SU-DHL-6 (cell line): Measurements from ENCODE around the gene PFN3.

Experiments
- H2AFZ ChIP-seq: fragments of 200-600 bp; sonication (generic); 2 replicates; pipeline ENCODE4 v1.6.1; 2014; ENCODE audit warnings: low read depth, mild to moderate bottlenecking, moderate library complexity, mixed read lengths, antibody characterized with exemption, low read length; ENCODE audit not compliant: severe bottlenecking
- H3F3A ChIP-seq: fragments of 200-600 bp; shearing (Covaris generic); 2 replicates; pipeline ENCODE4 v1.6.0; 2016; ENCODE audit warnings: antibody characterized with exemption, mild to moderate bottlenecking; ENCODE audit not compliant: insufficient read depth
- H3K27ac ChIP-seq: fragments of 200-600 bp; sonication (generic); 2 replicates; pipeline ENCODE4 v1.5.1; 2016; ENCODE audit warnings: low read depth, mild to moderate bottlenecking, low read length, moderate library complexity, mixed read lengths
- H3K27me3 ChIP-seq: fragments of 200-600 bp; sonication (generic), shearing (Covaris generic); 2 replicates; pipeline ENCODE4 v1.6.0; 2014; ENCODE audit warnings: mild to moderate bottlenecking, low read length
- H3K36me3 ChIP-seq: fragments of 200-600 bp; sonication (generic); 2 replicates; pipeline ENCODE4 v1.6.1; 2014; ENCODE audit warnings: mild to moderate bottlenecking, low read length, mixed read lengths
- H3K4me2 ChIP-seq: fragments of 300-600, 200-600 bp; shearing (Covaris generic), sonication (generic); 2 replicates; pipeline ENCODE4 v1.6.0; 2014; ENCODE audit warnings: low read length, low read depth, mild to moderate bottlenecking; ENCODE audit not compliant: poor library complexity, severe bottlenecking
- H3K4me3 ChIP-seq: fragments of 200-600 bp; sonication (generic); 2 replicates; pipeline ENCODE4 v1.5.1; 2014; ENCODE audit warnings: antibody characterized with exemption, low read length, mild to moderate bottlenecking, mixed read lengths; ENCODE audit not compliant: insufficient read depth, poor library complexity, severe bottlenecking
- H3K79me2 ChIP-seq: fragments of 200-600 bp; sonication (generic); 2 replicates; pipeline ENCODE4 v1.6.1; 2014; ENCODE audit warnings: mild to moderate bottlenecking, low read length, moderate library complexity; ENCODE audit not compliant: insufficient read depth
- H3K9ac ChIP-seq: fragments of 200-600 bp; sonication (generic); 2 replicates; pipeline ENCODE4 v1.7.0; 2014; ENCODE audit warnings: mild to moderate bottlenecking, low read length
- H3K9me2 ChIP-seq: fragments of 200-600 bp; sonication (generic); replicated peaks from 2 replicates; pipeline ENCODE4 v1.6.1; 2014; ENCODE audit warnings: low read length; ENCODE audit not compliant: insufficient read depth
- H3K9me3 ChIP-seq: fragments of 200-600 bp; sonication (generic); 2 replicates; pipeline ENCODE4 v1.6.1; 2014; ENCODE audit warnings: low read length, mixed read lengths; ENCODE audit not compliant: insufficient read depth
- H4K20me1 ChIP-seq: fragments of 200-600 bp; sonication (generic); 2 replicates; pipeline ENCODE4 v1.6.1; 2014; ENCODE audit warnings: low read depth, mild to moderate bottlenecking, antibody characterized with exemption, low read length, moderate library complexity, mixed read lengths
- CTCF ChIP-seq: fragments of 200-600 bp; sonication (generic); IDR thresholded peaks from one replicate; pipeline ENCODE4 v1.5.1; 2017; ENCODE audit warnings: antibody characterized with exemption, mild to moderate bottlenecking, low read length, moderate library complexity; ENCODE audit not compliant: insufficient read depth, poor library complexity, severe bottlenecking
- EZH2phosphoT487 ChIP-seq: fragments of 200-600 bp; sonication (generic), shearing (Covaris generic); conservative IDR thresholded peaks from 2 replicates; pipeline ENCODE4 v1.6.1; 2018; ENCODE audit warnings: mild to moderate bottlenecking, antibody characterized with exemption, low read length, moderate library complexity, mixed read lengths

Gene PFN3

GRCh38 chr5:177384134-177384533 is 16.3 kb downstream of the PFN3 start, which contains the start of gene SLC34A1:
SLC34A1 (plus strand) TSS chr5:177384434; CDS start chr5:177385742, 1,308 bp downstream.
- TF ChIP-seq CTCF (no peak), EZH2phosphoT487 (no peak)
- Histone ChIP-seq H3K27me3 (no peaks in the 10 kb centered on the region), H3F3A (no peaks in the 10 kb centered on the region), H3K9me2 (no peaks in the 10 kb centered on the region), H3K9ac (no peak within 1 kb of the TSS), H2AFZ (no peak within 1 kb of the TSS), H4K20me1 (no peaks in the 10 kb centered on the region), H3K27ac (no peak within 1 kb of the TSS), H3K79me2 (no peaks in the 10 kb centered on the region), H3K4me2 (no peak within 1 kb of the TSS), H3K9me3 (no peaks in the 10 kb centered on the region), H3K36me3 (no peaks in the 10 kb centered on the region), H3K4me3 (no peak within 1 kb of the TSS)

GRCh38 chr5:177383181-177383580 is 17.3 kb downstream of the PFN3 start:
- Histone ChIP-seq H3K9me3 (no peaks in the 10 kb centered on the region), H2AFZ (no peak overlapping the region), H3K4me2 (no peak overlapping the region), H3K4me3 (no peak overlapping the region), H3K79me2 (no peaks in the 10 kb centered on the region), H3K9ac (no peak overlapping the region), H3K27ac (no peak overlapping the region), H3K9me2 (no peaks in the 10 kb centered on the region), H3F3A (no peaks in the 10 kb centered on the region), H4K20me1 (no peaks in the 10 kb centered on the region), H3K36me3 (no peaks in the 10 kb centered on the region), H3K27me3 (no peaks in the 10 kb centered on the region)
- no peak for TF ChIP-seq EZH2phosphoT487
- no peak for TF ChIP-seq CTCF

- no peaks in the 10 kb centered on the region for H3K79me2 ChIP-seq
- TF ChIP-seq EZH2phosphoT487 (no peak), CTCF (no peak)
- H3K9me2 ChIP-seq = no peaks in the 10 kb centered on the region
- H3K9ac ChIP-seq = no peak overlapping the region
- H3K4me3 ChIP-seq = no peak overlapping the region
- no peak overlapping the region for H3K4me2 ChIP-seq
- H3F3A ChIP-seq = no peaks in the 10 kb centered on the region
- no peak overlapping the region for H3K27ac ChIP-seq
- no peaks in the 10 kb centered on the region for H4K20me1 ChIP-seq
- no peaks in the 10 kb centered on the region for H3K27me3 ChIP-seq
- no peak overlapping the region for H2AFZ ChIP-seq
- H3K36me3 ChIP-seq = no peaks in the 10 kb centered on the region
- no peaks in the 10 kb centered on the region for H3K9me3 ChIP-seq
Measured at GRCh38 chr5:177382423-177383029, 17.9 kb downstream of the PFN3 start.

- TF ChIP-seq CTCF = no peak
- TF ChIP-seq EZH2phosphoT487 = no peak
- H3K36me3 ChIP-seq = no peaks in the 10 kb centered on the region
- H3K79me2 ChIP-seq = no peaks in the 10 kb centered on the region
- H3K27me3 ChIP-seq = no peaks in the 10 kb centered on the region
- no peaks in the 10 kb centered on the region for H4K20me1 ChIP-seq
- H3K9me3 ChIP-seq = no peaks in the 10 kb centered on the region
- H3F3A ChIP-seq = no peaks in the 10 kb centered on the region
- no peak overlapping the region for H2AFZ ChIP-seq
- no peak overlapping the region for H3K4me2 ChIP-seq
- H3K9me2 ChIP-seq = no peaks in the 10 kb centered on the region
- no peak overlapping the region for H3K27ac ChIP-seq
- no peak overlapping the region for H3K4me3 ChIP-seq
- H3K9ac ChIP-seq = no peak overlapping the region
Measured at GRCh38 chr5:177380805-177381126, 19.7 kb downstream of the PFN3 start.
